IPS-18a (cell line): ENCODE results near the gene ALAD.

Experiments used
- H3K27ac ChIP-seq: one replicate; pipeline ENCODE4 v1.5.1; 2013; ENCODE audit warnings: low read length
- H3K27me3 ChIP-seq: one replicate; pipeline ENCODE4 v1.6.1; 2013; ENCODE audit warnings: mild to moderate bottlenecking, low read length; ENCODE audit not compliant: control insufficient read depth, insufficient read depth
- H3K36me3 ChIP-seq: one replicate; pipeline ENCODE4 v1.6.1; 2013; ENCODE audit warnings: low read depth, low read length; ENCODE audit not compliant: control insufficient read depth
- H3K4me1 ChIP-seq: one replicate; pipeline ENCODE4 v1.6.1; 2013; ENCODE audit warnings: low read depth, low read length; ENCODE audit not compliant: control insufficient read depth
- H3K4me3 ChIP-seq: one replicate; pipeline ENCODE4 v1.5.1; 2013; ENCODE audit warnings: low read length
- H3K9ac ChIP-seq: one replicate; pipeline ENCODE4 v1.6.1; 2013; ENCODE audit warnings: mild to moderate bottlenecking, low read length, moderate library complexity
- H3K9me3 ChIP-seq: one replicate; pipeline ENCODE4 v1.6.1; 2013; ENCODE audit warnings: low read depth, low read length; ENCODE audit not compliant: control insufficient read depth

The ALAD gene

DNA sequence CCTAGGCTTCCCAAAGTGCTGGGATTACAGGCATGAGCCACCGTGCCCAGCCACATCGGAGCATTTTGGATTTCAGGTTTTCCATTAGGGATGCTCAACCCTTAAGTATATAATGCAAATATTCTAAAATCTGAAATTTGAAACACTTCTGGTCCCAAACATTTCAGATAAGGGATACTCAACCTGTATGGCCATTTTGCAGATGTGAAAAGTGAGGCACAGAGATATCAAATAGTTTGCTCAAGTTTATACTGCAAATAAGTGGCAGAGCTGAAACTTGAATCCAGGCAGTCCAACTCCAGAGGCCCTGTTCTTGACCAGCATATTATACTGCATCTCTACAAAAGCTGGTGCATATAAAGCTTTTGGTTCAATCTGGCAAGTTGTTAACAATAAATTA lies 63.4 kb downstream of the ALAD start:
- H3K4me3 ChIP-seq, result no peak overlapping the region
- H3K36me3 ChIP-seq, result no peaks in the 10 kb centered on the region
- H3K9ac ChIP-seq, result no peak overlapping the region
- H3K27ac ChIP-seq, result no peak overlapping the region
- no peaks in the 10 kb centered on the region for H3K9me3 ChIP-seq
- peaks cover 13% of the 10 kb centered on the region for H3K27me3 ChIP-seq
- no peaks in the 10 kb centered on the region for H3K4me1 ChIP-seq
